ENCODE results near the gene HSD17B3. TPM values are rescaled to one million over a fixed set of nuclear protein-coding genes. Genes with fewer than 3 reads are reported as not detected.

The HSD17B3 gene
- polyA plus RNA-seq, 1 donor from 2014 or later: not detected

- Histone ChIP-seq H2AFZ (ENCODE audit: low read depth, low read length) (no peak overlapping the region), H3K9me3 (ENCODE audit: low read length) (no peaks in the 10 kb centered on the region), H3K4me3 (ENCODE audit: low read length) (no peak overlapping the region), H3K27me3 (ENCODE audit: insufficient read depth, low read depth, low read length) (no peaks in the 10 kb centered on the region), H3F3A (ENCODE audit: insufficient read depth, low read length, poor library complexity, severe bottlenecking) (no peaks in the 10 kb centered on the region), H3K79me2 (replicated peaks; ENCODE audit: insufficient read depth, low read length) (no peaks in the 10 kb centered on the region), H4K20me1 (ENCODE audit: insufficient read depth) (no peaks in the 10 kb centered on the region), H3K4me2 (ENCODE audit: low read length) (no peak overlapping the region), H3K9ac (ENCODE audit: low read length) (no peak overlapping the region), H3K36me3 (ENCODE audit: insufficient read depth, low read length) (no peaks in the 10 kb centered on the region), H3K27ac (ENCODE audit: low read length) (no peak overlapping the region), H3K9me2 (ENCODE audit: insufficient read depth, low read length) (no peaks in the 10 kb centered on the region)
- TF ChIP-seq POLR2AphosphoS5 (IDR thresholded peaks at IDR 0.05): no peak
- TF ChIP-seq SMC3 (conservative IDR thresholded peaks at IDR 0.05; ENCODE audit: poor library complexity): no peak
- TF ChIP-seq CTCF (IDR thresholded peaks at IDR 0.05; ENCODE audit: poor library complexity, severe bottlenecking): no peak
- TF ChIP-seq RAD21 (conservative IDR thresholded peaks at IDR 0.05): no peak
- TF ChIP-seq, protein P1, sequence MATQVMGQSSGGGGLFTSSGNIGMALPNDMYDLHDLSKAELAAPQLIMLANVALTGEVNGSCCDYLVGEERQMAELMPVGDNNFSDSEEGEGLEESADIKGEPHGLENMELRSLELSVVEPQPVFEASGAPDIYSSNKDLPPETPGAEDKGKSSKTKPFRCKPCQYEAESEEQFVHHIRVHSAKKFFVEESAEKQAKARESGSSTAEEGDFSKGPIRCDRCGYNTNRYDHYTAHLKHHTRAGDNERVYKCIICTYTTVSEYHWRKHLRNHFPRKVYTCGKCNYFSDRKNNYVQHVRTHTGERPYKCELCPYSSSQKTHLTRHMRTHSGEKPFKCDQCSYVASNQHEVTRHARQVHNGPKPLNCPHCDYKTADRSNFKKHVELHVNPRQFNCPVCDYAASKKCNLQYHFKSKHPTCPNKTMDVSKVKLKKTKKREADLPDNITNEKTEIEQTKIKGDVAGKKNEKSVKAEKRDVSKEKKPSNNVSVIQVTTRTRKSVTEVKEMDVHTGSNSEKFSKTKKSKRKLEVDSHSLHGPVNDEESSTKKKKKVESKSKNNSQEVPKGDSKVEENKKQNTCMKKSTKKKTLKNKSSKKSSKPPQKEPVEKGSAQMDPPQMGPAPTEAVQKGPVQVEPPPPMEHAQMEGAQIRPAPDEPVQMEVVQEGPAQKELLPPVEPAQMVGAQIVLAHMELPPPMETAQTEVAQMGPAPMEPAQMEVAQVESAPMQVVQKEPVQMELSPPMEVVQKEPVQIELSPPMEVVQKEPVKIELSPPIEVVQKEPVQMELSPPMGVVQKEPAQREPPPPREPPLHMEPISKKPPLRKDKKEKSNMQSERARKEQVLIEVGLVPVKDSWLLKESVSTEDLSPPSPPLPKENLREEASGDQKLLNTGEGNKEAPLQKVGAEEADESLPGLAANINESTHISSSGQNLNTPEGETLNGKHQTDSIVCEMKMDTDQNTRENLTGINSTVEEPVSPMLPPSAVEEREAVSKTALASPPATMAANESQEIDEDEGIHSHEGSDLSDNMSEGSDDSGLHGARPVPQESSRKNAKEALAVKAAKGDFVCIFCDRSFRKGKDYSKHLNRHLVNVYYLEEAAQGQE (IDR thresholded peaks at IDR 0.05; ENCODE audit: borderline replicate concordance): no peak
- no peak for TF ChIP-seq TAF1 (IDR thresholded peaks at IDR 0.05; ENCODE audit: low read depth)
- no peak for TF ChIP-seq EZH2 (IDR thresholded peaks at IDR 0.05; ENCODE audit: borderline replicate concordance, insufficient read depth, low read length, poor library complexity, severe bottlenecking)
- TF ChIP-seq MXI1 (conservative IDR thresholded peaks at IDR 0.05; ENCODE audit: poor library complexity, severe bottlenecking): no peak
- TF ChIP-seq EP300 (conservative IDR thresholded peaks at IDR 0.05; ENCODE audit: poor library complexity, severe bottlenecking): no peak
Measured at GRCh38 chr9:96281641-96282040, 20.3 kb downstream of the HSD17B3 start.

DNA sequence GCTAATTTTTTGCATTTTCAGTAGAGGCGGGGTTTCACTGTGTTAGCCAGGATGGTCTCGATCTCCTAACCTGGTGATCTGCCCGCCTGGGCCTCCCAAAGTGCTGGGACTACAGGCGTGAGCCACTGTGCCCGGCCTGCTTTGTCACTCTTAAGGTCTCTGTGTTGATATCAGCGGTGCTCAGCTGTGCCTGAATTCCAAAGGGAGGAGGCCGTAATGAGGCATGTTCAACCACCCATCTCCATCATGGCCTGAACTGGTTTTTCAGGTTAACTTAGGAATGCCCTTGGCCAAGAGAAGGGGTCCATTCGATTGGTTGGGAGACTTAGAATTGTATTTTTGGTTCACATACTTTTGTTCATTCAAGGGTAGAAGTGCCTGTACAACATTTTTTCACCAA lies 22.0 kb downstream of the HSD17B3 start:
- no peak overlapping the region for H3K9ac ChIP-seq (ENCODE audit: low read length)
- no peak overlapping the region for H2AFZ ChIP-seq (ENCODE audit: low read depth, low read length)
- H3F3A ChIP-seq (ENCODE audit: insufficient read depth, low read length, poor library complexity, severe bottlenecking): no peaks in the 10 kb centered on the region
- no peaks in the 10 kb centered on the region for H4K20me1 ChIP-seq (ENCODE audit: insufficient read depth)
- no peaks in the 10 kb centered on the region for H3K36me3 ChIP-seq (ENCODE audit: insufficient read depth, low read length)
- no peaks in the 10 kb centered on the region for H3K9me3 ChIP-seq (ENCODE audit: low read length)
- TF ChIP-seq TAF1 (IDR thresholded peaks at IDR 0.05; ENCODE audit: low read depth): no peak
- TF ChIP-seq POLR2AphosphoS5 (IDR thresholded peaks at IDR 0.05): no peak
- TF ChIP-seq EP300 (conservative IDR thresholded peaks at IDR 0.05; ENCODE audit: poor library complexity, severe bottlenecking): no peak
- TF ChIP-seq CTCF (IDR thresholded peaks at IDR 0.05; ENCODE audit: poor library complexity, severe bottlenecking): no peak
- TF ChIP-seq EZH2 (IDR thresholded peaks at IDR 0.05; ENCODE audit: borderline replicate concordance, insufficient read depth, low read length, poor library complexity, severe bottlenecking): no peak
- TF ChIP-seq SMC3 (conservative IDR thresholded peaks at IDR 0.05; ENCODE audit: poor library complexity): no peak
- H3K4me3 ChIP-seq (ENCODE audit: low read length): no peak overlapping the region
- no peak overlapping the region for H3K27ac ChIP-seq (ENCODE audit: low read length)
- no peak overlapping the region for H3K4me2 ChIP-seq (ENCODE audit: low read length)
- H3K79me2 ChIP-seq (replicated peaks; ENCODE audit: insufficient read depth, low read length): no peaks in the 10 kb centered on the region
- H3K9me2 ChIP-seq (ENCODE audit: insufficient read depth, low read length): no peaks in the 10 kb centered on the region
- H3K27me3 ChIP-seq (ENCODE audit: insufficient read depth, low read depth, low read length): no peaks in the 10 kb centered on the region
